Common myeloid progenitor, CD34-positive (primary cell): Measurements from ENCODE around the gene SRC.

ENCODE experiments used
- CTCF ChIA-PET: fragments of 350-600 bp; sonication (Branson Sonifier 250); formaldehyde crosslinking; loops from one replicate; lab custom pipeline; 2021; ENCODE audit warnings: antibody characterized with exemption; lab: Charles Lee
- POLR2A ChIA-PET: fragments of 350-600 bp; sonication (Branson Sonifier 250); formaldehyde crosslinking; loops from one replicate; lab custom pipeline; 2021; ENCODE audit warnings: antibody characterized with exemption; lab: Charles Lee
- DNase-seq, 3 donors: peaks; one replicate each; pipeline versions ENCODE4 v3.0.0 to v3.0.0-alpha.2; 2013
- H3K27ac ChIP-seq, 2 experiments: 1 replicate in 1 of 2; 2 replicates in 1 of 2; pipeline ENCODE4 v1.7.0; 2013; ENCODE audit warnings: inconsistent platforms in 2 of 2, low read length in 2 of 2, mild to moderate bottlenecking in 2 of 2, low read depth in 1 of 2, moderate library complexity in 1 of 2; ENCODE audit not compliant: severe bottlenecking in 2 of 2, insufficient read depth in 1 of 2, poor library complexity in 1 of 2
- H3K27me3 ChIP-seq, 5 experiments: replicated peaks in 2 of 5; 1 replicate in 3 of 5; 2 replicates in 2 of 5; pipeline versions ENCODE4 v1.6.1 to v1.7.0; 2013; ENCODE audit warnings: low read length in 4 of 5, mild to moderate bottlenecking in 2 of 5, moderate library complexity in 2 of 5, inconsistent platforms in 1 of 5; ENCODE audit not compliant: insufficient read depth in 5 of 5, control insufficient read depth in 4 of 5
- H3K36me3 ChIP-seq, 4 experiments: 1 replicate in 2 of 4; 2 replicates in 2 of 4; pipeline versions ENCODE4 v1.6.1 to v1.7.0; 2013; ENCODE audit warnings: low read length in 3 of 4, control low read depth in 1 of 4, mild to moderate bottlenecking in 1 of 4; ENCODE audit not compliant: control insufficient read depth in 4 of 4, insufficient read depth in 4 of 4
- H3K4me1 ChIP-seq, 4 experiments: 1 replicate in 3 of 4; 2 replicates in 1 of 4; pipeline versions ENCODE4 v1.6.1 to v1.7.1; 2013; ENCODE audit warnings: low read length in 3 of 4, mild to moderate bottlenecking in 3 of 4, control low read depth in 1 of 4, inconsistent platforms in 1 of 4, moderate library complexity in 1 of 4; ENCODE audit not compliant: control insufficient read depth in 4 of 4, insufficient read depth in 4 of 4; ENCODE audit errors: control extremely low read depth in 1 of 4
- H3K4me3 ChIP-seq, 7 experiments: 1 replicate in 4 of 7; 2 replicates in 3 of 7; pipeline versions ENCODE4 v1.5.1 to v1.7.0; 2013; ENCODE audit warnings: mild to moderate bottlenecking in 7 of 7, low read length in 6 of 7, moderate library complexity in 6 of 7, inconsistent platforms in 2 of 7, low read depth in 2 of 7, control low read depth in 1 of 7; ENCODE audit not compliant: insufficient read depth in 4 of 7, control insufficient read depth in 1 of 7; ENCODE audit errors: extremely low read depth in 1 of 7
- H3K9me3 ChIP-seq, 5 experiments: 1 replicate in 4 of 5; 2 replicates in 1 of 5; pipeline versions ENCODE4 v1.6.1 to v1.7.1; 2013; ENCODE audit warnings: low read length in 4 of 5, mild to moderate bottlenecking in 2 of 5, inconsistent platforms in 1 of 5, low read depth in 1 of 5, moderate library complexity in 1 of 5; ENCODE audit not compliant: control insufficient read depth in 4 of 5, insufficient read depth in 2 of 5; ENCODE audit errors: control extremely low read depth in 1 of 5
- WGBS: methylation state at CpG from one replicate; pipeline ENCODE4 v1.1.5; 2013; ENCODE audit not compliant: insufficient coverage; 5-methylcytosine and 5-hydroxymethylcytosine counted together

SRC gene

DNA sequence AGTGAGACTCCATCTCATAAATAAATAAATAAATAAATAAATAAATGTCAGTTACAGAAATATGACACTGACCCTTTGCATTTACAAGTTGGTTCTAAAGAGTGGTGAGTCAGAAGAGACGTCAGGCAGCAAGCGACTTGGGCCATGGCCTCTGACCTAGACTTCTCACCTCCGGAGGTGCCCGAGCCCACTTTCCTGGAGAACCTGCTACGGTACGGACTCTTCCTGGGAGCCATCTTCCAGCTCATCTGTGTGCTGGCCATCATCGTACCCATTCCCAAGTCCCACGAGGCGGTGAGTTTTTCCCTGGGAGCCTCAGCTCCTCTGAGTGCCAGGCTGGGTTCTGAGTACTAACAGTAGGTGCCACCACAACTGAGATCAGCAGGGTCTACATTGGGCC is 44.8 kb upstream of the SRC start:
- H3K4me3 ChIP-seq = no peak overlapping the region
- ChIA-PET CTCF (no interaction called here), POLR2A (no interaction called here)
- no peaks in the 10 kb centered on the region for H3K27me3 ChIP-seq
- peaks cover 11 to 65% (median 48%) of the 10 kb centered on the region in 4 experiments for H3K36me3 ChIP-seq
- 98% methylated on average over 9 of the region's 9 CpGs for WGBS
- peaks cover 0 to 11% (median 3%) of the 10 kb centered on the region in 4 experiments for H3K4me1 ChIP-seq
- H3K27ac ChIP-seq = no peak overlapping the region
- no peaks in the 10 kb centered on the region for H3K9me3 ChIP-seq
- no peak for DNase-seq

DNA sequence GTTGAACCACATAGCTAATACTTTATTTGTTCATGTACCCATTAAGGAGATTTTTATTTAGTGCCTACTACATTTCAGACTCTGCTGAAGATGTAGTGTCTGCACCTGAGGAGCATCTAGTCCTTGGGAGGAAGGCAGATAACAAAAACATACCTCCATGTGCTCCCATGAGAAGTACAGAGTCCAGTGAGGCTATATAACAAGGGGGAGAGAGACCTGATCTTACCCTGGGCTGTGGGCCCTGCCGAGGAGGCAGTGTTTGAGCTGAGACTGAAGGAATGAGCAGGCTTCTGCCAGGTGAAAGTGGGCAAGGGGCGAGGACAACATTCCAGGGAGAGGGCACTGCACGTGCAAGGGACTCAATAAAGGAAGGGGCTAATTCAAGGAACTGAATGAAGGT is 44.4 kb upstream of the SRC start:
- Histone ChIP-seq H3K36me3 (peaks cover 13 to 65% (median 49%) of the 10 kb centered on the region in 4 experiments), H3K27me3 (no peaks in the 10 kb centered on the region), H3K4me1 (peaks cover 0 to 6% (median 1%) of the 10 kb centered on the region in 4 experiments), H3K4me3 (no peak overlapping the region), H3K27ac (no peak overlapping the region), H3K9me3 (no peaks in the 10 kb centered on the region)
- WGBS = 100% methylated on average over 3 of the region's 3 CpGs
- no peak for DNase-seq
- ChIA-PET CTCF (interaction anchor here (2.1 kb wide), 1 partner anchor 12 kb away, joined by 13 read pairs; no protein-coding TSS in a partner anchor), POLR2A (interaction anchor here (1.0 kb wide), 1 partner anchor 25 kb away, joined by 4 read pairs; no protein-coding TSS in a partner anchor)

DNA sequence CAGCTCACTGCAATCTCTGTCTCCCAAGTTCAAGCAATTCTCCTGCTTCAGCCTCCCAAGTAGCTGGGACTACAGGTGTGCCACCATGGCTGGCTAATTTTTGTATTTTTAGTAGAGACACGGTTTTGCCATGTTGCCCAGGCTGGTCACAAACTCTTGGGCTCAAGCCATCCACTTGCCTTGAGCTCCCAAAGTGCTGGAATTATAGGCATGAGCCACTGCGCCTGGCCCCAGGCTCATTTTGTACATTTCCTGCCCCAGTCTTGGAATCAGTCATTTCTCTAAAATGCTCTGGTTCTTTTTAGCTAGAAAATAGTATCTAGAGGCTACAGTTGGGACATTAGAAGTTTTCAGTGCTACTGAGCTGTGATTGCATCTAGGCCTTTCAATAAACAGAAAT is 43.0 kb upstream of the SRC start:
- Histone ChIP-seq H3K27ac (no peak overlapping the region), H3K4me1 (no peaks in the 10 kb centered on the region), H3K9me3 (no peaks in the 10 kb centered on the region), H3K27me3 (no peaks in the 10 kb centered on the region), H3K4me3 (no peak overlapping the region), H3K36me3 (peaks cover 13 to 63% (median 53%) of the 10 kb centered on the region in 4 experiments)
- WGBS = 100% methylated on average over 1 of the region's 2 CpGs
- DNase-seq = no peak
- ChIA-PET CTCF (interaction anchor here (1.0 to 2.1 kb wide), 2 partner anchors 10 to 11 kb away, joined by 3 to 13 read pairs; no protein-coding TSS in a partner anchor), POLR2A (no interaction called here)

DNA sequence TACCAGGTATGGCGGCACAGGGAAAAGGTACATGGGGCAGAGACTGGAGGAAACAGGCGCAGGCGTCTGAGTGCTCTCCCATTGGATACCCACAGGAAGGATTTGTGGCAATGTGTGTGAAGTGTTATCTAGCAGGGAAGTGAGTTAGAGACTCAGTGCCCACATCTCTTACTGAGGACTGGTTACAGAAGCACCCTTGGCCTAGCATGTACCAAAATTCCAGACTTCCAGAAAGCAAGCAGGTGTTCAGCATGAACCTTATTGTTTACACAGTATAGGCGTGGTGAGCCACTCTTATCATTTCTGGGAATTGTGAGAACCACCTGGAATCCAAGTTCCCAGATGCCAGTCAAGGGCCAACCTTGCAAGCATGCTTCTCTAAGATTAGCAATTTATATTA is 42.3 kb upstream of the SRC start:
- no peak overlapping the region for H3K27ac ChIP-seq
- POLR2A ChIA-PET = no interaction called here
- CTCF ChIA-PET = interaction anchor here (2.1 kb wide), 1 partner anchor 10 kb away, joined by 13 read pairs; no protein-coding TSS in a partner anchor
- peaks cover 18 to 69% (median 59%) of the 10 kb centered on the region in 4 experiments for H3K36me3 ChIP-seq
- no peaks in the 10 kb centered on the region for H3K9me3 ChIP-seq
- no peak for DNase-seq
- H3K27me3 ChIP-seq = no peaks in the 10 kb centered on the region
- H3K4me3 ChIP-seq = no peak overlapping the region
- H3K4me1 ChIP-seq = no peaks in the 10 kb centered on the region
- WGBS = 96% methylated on average over 4 of the region's 4 CpGs

DNA sequence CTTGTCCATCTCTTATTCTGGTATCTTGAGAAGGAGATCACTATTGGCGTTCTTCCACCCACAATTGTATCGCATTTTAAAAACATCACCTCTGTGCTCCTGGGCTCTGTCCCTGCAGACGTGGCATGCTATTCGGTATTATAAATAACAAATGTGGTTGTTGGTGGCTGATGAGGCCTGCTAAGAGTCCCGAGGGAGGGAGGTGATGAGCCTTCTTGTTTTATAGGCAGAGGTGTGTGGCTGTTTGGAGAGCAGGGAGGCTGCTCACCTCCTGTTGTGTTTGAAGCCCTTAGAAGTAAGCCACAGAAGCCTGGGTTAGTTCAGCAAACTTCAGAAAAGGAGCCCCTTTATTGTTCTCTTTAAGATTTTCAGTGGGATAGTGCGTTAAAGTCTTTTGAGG is 40.9 kb upstream of the SRC start:
- POLR2A ChIA-PET = no interaction called here
- Histone ChIP-seq H3K27ac (no peak overlapping the region), H3K36me3 (peaks cover 19 to 74% (median 67%) of the 10 kb centered on the region in 4 experiments), H3K4me3 (no peak overlapping the region), H3K9me3 (no peaks in the 10 kb centered on the region), H3K27me3 (no peaks in the 10 kb centered on the region), H3K4me1 (no peaks in the 10 kb centered on the region)
- CTCF ChIA-PET = interaction anchor here (1.0 kb wide), 1 partner anchor 15 kb away, joined by 3 read pairs; the partner anchor contains the start of gene MANBAL
- DNase-seq = no peak
- 86% methylated on average over 1 of the region's 6 CpGs for WGBS

DNA sequence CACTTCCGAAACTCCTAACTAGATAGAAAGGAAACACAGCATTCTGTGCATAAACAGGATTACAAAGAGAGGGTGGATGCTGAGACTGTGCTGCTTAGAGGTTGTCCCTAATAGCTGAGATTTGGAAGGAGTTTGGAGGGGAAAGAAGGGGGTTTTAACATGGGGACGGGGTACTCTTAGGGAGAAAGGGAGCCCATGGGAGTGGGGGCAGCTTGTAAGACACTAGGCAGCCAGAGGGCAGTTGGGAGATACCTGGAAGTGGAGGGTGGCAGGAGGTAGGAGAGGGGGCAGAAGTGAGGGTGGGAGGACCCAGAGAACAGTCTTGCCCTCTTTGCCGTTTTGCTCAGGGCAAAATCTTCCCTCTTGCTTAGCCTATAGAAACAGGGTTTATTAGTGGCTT is 40.1 kb upstream of the SRC start:
- WGBS = 100% methylated on average over 1 of the region's 3 CpGs
- peaks cover 23 to 77% (median 67%) of the 10 kb centered on the region in 4 experiments for H3K36me3 ChIP-seq
- no peaks in the 10 kb centered on the region for H3K4me1 ChIP-seq
- DNase-seq = no peak
- CTCF ChIA-PET = interaction anchor here (0.7 to 1.6 kb wide), 4 partner anchors 14 to 72 kb away, joined by 3 read pairs; partner anchors contain the start of gene MANBAL
- H3K27ac ChIP-seq = no peak overlapping the region
- no peak overlapping the region for H3K4me3 ChIP-seq
- POLR2A ChIA-PET = no interaction called here
- no peaks in the 10 kb centered on the region for H3K9me3 ChIP-seq
- no peaks in the 10 kb centered on the region for H3K27me3 ChIP-seq

DNA sequence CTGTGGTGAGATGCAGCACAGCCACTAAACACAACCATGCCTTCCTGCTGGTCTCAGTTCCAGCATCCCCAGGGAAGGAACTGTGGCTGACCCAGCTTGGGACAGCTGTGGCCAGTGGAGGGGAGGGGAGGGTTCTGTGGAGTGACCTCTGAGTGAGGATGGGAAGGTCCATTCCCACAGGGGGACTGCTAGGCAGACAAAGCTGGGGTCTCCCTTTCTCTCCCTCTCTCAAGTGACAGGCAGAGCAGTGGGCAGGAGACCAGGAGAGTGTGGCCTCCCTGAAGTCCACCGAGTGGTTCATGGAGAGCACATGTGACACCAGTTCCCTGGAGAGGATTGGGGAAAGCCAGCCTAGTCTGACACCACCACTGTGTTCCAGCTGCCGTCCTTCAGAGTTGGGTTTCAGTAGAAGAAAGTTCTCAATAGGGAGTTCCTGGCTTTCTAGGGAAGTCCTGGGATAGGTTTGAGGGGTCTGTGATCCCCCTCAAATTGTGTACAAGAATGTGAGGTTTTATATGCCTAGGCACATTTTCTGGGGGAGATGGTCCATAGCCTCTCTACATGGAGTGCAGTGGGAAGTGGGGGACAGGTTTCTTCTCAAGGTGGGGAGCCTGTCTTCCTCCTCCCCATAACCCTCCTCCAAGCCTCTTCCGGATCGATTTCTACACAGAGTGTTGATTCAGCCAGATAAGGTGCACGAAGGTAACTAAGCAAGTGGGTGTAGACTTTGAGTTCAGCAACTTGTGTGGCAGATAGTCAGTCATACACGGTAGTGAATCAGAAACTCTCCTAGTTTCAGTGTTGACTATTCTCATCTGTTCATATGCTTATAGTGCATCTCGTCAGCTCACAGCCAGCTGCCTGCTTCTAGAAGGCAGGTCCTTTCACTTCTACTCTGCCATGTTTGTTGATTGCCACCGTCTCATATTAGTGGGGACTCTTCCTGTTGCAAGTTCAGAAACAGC is 37.6 kb upstream of the SRC start:
- H3K27me3 ChIP-seq = no peaks in the 10 kb centered on the region
- ChIA-PET POLR2A (no interaction called here), CTCF (no interaction called here)
- 90% methylated on average over 5 of the region's 8 CpGs for WGBS
- no peaks in the 10 kb centered on the region for H3K4me1 ChIP-seq
- DNase-seq = no peak
- H3K27ac ChIP-seq = no peak overlapping the region
- H3K9me3 ChIP-seq = no peaks in the 10 kb centered on the region
- no peak overlapping the region for H3K4me3 ChIP-seq
- H3K36me3 ChIP-seq = peaks cover 21 to 65% (median 52%) of the 10 kb centered on the region in 4 experiments
